Erythroblast (primary cell): ENCODE measurements around the gene KLF16.
"Not testable (repeated sequence)": the region's sequence is repeated elsewhere in the genome, so short reads cannot be mapped to it uniquely, and the experiment has no call there.

Experiments used
- DNase-seq, 2 experiments: peaks; one replicate each; lab custom pipeline; 2025; lab: John Stamatoyannopoulos, UW
- GATA1 ChIP-seq: IDR thresholded peaks from 2 replicates; pipeline ENCODE4 v1.6.1; 2011; ENCODE audit warnings: low read depth, mild to moderate bottlenecking, control low read depth, low read length, moderate library complexity
- POLR2A ChIP-seq: IDR thresholded peaks from 2 replicates; pipeline ENCODE4 v1.6.1; 2011; ENCODE audit warnings: mild to moderate bottlenecking, low read length

The KLF16 gene

DNA sequence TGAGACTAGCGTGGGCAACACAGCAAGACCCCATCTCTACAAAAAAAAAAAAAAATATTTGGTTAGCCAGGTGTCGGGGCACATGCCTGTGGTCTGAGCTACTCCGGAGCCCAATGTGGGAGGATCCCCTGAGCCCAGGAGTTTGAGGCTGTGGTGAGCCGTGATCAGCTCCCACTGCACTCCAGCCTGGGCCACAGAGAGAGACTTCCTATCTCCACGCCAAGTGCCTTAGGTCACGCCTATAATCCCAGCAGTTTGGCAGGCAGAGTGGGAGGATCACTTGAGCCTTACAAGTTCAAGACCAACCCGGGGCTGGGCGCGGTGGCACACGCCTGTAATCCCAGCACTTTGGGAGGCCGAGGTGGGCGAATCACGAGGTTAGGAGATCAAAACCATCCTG lies 33.1 kb upstream of the KLF16 start:
- TF ChIP-seq POLR2A (no peak), GATA1 (no peak)
- no peak for DNase-seq

DNA sequence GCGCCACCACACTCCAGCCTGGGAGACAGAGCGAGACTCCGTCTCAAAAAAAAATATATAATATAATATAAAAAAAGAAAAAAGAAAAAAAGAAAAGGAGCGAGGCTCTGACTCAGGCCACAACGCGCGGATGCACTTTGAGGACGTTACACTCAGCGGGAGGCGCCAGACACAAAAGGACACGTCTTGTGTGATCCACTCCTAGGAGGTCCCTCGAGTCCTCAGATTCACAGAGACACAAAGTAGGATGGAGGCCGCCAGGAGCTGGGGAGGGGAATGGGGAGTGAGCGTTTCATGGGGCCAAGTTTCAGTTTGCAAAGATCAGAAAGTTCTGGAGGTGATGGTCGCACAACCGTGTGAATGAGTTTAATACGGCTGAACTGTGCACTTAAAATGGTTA lies 30.4 kb upstream of the KLF16 start:
- no peak for TF ChIP-seq POLR2A
- DNase-seq, result no peak

DNA sequence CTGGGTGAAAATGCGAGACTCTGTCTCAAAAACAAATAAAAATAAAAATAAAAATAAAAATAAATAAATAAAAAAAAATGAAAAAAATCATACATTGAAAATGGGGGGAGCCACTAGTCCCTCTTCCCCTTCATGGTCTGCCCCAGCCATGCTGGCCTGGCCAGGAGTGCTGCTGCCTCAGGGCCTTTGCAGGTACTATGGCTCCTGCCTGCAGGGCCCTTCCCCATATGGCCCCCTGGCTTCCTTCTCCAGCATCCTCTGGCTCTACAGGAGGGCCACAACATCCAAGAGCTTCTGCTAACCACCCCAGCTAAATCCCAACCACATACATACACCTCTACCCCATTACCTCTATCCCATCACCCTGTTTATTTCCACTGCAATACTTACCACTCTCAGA lies 26.5 kb upstream of the KLF16 start:
- TF ChIP-seq POLR2A (no peak), GATA1 (no peak)
- DNase-seq, result no peak

DNA sequence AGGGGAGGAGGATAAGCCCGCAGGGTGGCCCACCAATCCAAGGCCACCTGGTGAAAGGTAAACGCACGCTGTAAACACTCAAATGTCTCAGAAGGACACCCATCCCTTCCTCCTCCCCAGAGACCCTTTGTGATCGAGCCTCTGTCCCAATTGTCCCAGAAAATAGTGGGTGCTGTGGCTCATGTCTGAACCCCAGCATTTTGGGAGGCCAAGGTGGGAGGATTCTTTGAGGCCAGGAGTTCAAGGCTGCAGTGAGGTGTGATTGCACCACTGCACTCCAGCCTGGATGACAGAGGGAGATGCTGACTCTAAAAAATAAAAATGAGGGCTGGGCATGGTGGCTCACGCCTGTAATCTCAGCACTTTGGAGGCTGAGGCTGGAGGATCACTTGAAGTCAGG lies 25.0 kb upstream of the KLF16 start:
- no peak for TF ChIP-seq GATA1
- TF ChIP-seq POLR2A, result no peak
- no peak for DNase-seq

DNA sequence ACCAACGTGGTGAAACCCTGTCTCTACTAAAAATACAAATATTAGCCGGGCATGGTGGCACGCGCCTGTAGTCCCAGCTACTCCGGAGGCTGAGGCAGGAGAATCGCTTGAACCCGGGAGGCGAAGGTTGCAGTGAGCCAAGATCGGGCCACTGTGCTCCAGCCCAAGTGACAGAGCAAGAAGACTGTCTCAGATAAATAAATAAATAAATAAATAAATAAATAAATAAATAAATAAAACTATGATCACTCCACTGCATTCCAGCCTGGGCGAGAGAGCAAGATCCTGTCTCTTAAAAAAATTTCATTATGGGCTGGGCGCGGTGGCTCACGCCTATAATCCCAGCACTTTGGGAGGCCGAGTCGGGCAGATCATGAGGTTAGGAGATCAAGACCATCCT lies 23.0 kb upstream of the KLF16 start:
- DNase-seq, result not testable (repeated sequence)

DNA sequence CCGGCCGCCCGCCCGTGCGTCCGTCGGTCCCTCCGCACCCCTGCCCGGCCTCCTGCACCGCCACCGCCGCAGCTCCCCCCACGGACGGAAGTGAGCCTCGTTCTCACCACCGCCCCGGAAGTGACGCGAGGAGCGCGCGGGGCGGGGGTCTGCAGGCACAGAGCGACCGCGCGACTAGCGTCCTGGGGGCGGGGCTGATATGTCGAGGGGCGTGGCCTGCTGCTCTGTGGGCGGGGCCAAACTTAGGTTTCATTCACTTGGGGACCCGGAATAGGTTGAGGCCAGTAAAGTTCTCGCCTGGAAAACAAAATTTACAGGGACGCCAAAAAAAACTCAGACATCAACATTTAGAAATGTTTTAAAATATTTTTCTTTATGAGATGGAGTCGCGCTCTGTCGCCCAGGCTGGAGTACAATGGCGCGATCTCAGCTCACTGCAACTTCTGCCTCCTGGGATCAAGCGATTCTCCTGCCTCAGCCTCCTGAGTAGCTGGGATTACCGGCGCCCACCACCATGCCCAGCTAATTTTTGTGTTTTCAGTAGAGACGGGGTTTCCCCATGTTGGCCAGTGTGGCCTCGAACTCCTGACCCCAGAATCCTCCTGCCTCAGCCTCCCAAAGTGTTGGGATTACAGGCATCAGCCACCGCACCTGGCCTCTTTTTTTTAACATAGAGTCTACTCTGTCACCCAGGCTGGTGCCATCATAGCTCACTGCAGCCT lies 22.2 kb upstream of the KLF16 start, which contains the start of gene ABHD17A:
TSS of gene ABHD17A (minus strand) at position 99 of the 722 bp plus-strand sequence. CDS start 3,930 bp downstream, outside the sequence.
- peak; percentile 26 for TF ChIP-seq POLR2A
- peak; percentile 96 to 98 for DNase-seq

DNA sequence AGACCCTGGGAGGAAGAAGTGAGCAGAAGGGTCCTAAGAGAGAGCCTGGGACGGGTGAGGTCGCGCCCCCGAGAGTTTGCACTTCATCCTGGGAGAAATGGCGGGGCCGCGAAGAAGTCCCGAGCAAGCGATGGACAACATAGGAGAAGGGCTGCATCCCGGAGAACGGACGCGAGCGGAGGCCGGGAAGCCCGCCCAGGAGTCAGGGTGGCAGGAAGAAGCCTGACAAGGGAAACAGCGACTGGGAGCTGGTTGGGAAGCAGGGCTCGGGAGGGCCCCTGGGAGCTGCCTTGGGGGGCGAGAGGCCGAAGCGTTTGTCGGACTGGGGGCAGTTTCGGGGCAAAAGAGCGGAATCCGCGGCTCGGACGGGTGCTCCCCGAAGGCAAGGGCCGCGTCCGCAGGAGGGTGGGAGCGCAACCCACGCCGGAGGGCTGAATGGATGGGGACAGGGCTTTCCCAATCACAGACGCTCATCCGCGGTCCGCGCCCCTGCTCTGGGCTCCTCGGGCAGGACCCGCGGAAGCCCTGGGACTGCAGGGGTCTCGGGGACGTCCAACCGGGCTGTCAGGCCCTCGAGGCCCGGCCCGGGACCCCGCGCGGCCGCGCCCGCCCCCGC lies 21.4 kb upstream of the KLF16 start:
- DNase-seq, result peak in 1 of 2 experiments; percentile 62
- TF ChIP-seq POLR2A, result no peak
- no peak for TF ChIP-seq GATA1

DNA sequence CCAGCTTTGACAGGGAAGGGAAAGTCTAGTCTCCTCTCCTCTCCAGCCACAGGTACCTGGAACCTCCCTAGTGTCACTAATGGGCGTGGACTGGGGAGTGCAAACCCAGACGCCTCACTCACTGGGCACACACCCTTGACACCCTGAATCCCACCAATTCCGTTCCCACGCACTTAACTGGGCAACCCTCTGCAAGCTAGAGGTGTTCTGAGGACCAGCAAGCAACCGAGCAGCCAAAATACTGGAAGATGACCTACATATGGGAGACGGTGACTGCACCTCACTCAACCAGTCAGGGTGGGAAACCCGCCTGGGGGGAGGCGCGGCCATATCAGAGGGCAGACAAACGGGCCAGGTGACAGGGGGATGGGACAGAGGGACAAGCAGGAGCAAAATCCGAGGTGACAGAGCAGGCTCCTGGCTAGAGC lies 20.9 kb upstream of the KLF16 start:
- DNase-seq, result peak in 1 of 2 experiments; percentile 52
- TF ChIP-seq GATA1 (no peak), POLR2A (no peak)

DNA sequence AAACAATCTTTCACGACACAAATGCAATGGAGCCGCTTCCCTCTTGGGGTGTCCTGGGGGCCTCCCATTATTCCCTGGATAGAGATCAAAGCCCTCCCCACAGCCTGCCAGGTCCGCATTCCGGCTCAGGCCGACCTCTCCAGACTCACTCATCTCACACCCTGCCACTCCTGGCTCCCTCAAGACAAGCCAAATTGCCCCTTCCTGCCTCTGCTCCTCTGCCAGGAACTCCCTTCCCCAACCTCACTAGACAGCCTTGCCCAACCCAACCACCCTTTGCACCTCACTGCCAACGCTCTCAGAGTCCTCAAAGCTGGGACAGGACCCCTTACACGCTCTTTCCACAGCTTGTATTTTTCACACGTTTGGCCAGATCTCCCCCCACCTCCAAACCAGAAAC lies 20.4 kb upstream of the KLF16 start:
- no peak for TF ChIP-seq POLR2A
- no peak for DNase-seq

DNA sequence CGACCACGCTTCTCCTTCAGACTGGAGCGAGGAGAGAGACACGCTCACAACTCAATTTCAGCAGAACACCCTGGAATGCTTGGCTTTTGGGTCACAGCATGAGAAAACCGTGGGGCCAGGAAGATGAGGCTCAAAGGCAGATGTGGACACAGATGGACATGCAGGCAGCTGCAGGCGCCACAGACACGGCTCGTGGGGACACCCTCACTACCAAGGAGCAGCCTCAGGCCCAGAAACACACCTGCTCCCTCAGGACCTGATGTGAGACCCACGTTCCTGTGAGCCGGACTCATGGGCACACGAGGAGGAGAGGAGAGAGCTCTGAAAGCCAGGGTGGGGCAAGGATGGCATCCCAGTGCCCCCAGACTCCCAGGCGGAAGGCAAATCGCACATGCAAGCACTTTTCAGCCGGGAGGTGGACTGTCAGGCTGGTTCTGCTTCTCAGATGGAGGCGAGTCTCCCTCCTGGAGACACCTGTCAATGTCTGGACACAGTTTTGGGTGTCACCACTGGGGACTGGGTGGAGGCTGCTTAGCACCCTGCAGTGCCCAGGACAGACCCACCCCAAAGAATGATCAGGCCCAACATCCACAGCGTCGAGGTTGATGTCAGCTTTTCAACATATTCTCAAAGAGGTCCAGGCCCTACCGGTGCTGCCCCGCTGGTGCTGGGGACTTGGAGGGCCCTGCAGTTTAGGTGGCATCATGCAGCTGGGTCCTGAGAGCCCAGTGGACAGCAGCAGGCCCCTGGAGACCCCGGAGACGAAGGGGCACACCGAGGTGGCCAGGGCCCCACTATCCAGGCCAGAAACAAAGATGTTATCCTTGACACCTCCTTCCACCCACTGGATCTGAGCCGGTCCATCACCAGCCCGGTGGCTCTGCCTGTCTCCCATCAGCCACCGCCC lies 19.7 kb upstream of the KLF16 start:
- DNase-seq, result no peak
- TF ChIP-seq POLR2A, result no peak
- TF ChIP-seq GATA1, result no peak

DNA sequence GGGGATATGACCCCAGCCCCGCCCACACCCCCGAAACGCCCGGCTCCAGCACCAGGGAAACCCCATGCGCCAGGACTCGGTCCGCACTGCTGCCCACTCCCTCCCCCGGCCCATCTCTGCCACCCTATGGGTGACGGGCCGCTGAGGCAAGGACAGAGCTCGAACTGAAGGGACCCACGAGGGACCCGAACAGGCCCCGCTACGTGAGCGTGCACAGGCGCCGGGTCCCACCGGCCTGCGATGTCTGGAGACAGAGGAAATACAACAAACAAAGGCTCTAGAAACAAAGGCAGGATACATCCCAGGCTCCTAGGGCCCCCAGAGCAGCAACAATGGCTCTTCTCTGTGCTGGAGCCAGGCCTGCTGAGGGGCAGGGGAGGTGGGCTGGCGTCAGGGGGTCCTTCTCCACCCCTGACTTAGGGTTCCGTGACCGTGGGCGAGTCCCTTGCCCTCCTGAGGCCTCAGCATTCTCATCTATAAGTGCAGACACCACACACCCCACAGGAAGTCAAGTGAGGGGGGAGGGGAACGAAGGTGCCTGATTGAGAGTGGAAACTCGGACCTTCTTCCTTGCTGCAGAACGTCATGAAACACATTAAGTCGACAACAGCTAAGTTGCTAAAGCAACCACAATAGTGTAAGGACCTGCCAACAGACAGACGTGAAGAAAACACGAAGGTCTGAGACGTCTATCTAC lies 18.9 kb upstream of the KLF16 start:
- TF ChIP-seq GATA1 (no peak), POLR2A (no peak)
- no peak for DNase-seq

DNA sequence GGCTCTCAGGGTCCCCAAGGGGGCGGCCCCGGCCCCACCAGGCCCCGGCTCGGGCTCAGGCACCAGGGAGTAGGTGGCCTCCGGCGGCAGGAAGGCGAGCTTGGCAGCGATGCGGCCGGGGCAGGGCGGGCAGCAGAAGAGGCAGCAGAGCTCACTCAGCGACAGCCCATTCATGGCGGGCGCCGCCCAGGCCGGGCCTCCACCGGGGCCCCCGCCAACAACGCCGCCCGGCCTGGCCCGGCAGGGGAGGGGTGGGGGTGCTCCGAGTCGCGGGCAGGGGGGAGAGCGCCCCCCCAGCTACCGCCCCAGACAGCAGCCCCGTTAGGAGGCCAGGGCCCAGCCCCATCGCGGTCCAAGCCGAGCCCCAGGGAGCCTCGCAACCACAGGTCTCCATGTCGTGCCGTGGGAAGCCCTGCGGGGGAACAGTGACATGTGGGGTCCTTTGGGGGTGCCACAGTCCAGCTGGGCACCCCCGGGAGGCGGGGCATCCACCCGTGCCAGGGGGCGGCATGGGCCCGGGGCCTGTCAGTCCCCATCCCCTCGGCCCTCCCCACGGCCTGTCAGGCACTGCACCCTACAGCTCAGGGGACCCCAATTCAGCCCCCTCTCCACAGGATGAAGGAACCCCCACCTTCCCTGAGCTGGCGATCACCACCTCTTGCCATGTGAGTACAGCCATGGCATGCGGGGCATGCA lies 18.2 kb upstream of the KLF16 start:
- not testable (repeated sequence) for DNase-seq
